Midbrain (tissue), 1 donor: ENCODE results near the gene SEC16B.

ENCODE experiments used
- DNase-seq: peaks from one replicate; lab custom pipeline; 2025; lab: John Stamatoyannopoulos, UW

Gene SEC16B

GRCh38 chr1:177907000-177907399, 62.9 kb downstream of the SEC16B start:
- DNase-seq, result no peak

GRCh38 chr1:177905686-177906085, 64.2 kb downstream of the SEC16B start:
- DNase-seq, result no peak

- DNase-seq, result peak; percentile 8
These were observed 67.6 kb downstream of the SEC16B start for GRCh38 chr1:177902266-177902665.

GRCh38 chr1:177897998-177898654, 71.7 kb downstream of the SEC16B start:
- DNase-seq, result no peak

GRCh38 chr1:177897281-177897997, 72.4 kb downstream of the SEC16B start:
- no peak for DNase-seq
